ENCODE results near the gene ANK2.

DNA sequence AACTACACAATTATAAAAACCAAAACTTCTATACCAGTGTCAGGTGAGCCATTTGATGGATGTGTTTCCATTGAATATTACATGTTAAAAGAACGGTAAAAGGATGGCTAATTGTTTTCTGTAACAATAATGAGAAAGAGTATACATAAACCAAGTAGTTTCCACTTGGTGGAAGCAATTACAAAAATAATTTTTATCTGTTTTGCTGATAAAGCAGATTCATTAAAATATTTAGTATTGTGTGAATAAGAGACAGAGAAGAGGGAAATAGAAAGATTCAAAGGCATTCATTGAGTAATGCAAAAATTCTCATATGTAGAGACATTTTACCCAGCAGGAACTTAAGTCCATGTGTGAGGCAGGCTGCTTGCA is 95.7 kb downstream of the ANK2 start:
- TF ChIP-seq, protein P1, sequence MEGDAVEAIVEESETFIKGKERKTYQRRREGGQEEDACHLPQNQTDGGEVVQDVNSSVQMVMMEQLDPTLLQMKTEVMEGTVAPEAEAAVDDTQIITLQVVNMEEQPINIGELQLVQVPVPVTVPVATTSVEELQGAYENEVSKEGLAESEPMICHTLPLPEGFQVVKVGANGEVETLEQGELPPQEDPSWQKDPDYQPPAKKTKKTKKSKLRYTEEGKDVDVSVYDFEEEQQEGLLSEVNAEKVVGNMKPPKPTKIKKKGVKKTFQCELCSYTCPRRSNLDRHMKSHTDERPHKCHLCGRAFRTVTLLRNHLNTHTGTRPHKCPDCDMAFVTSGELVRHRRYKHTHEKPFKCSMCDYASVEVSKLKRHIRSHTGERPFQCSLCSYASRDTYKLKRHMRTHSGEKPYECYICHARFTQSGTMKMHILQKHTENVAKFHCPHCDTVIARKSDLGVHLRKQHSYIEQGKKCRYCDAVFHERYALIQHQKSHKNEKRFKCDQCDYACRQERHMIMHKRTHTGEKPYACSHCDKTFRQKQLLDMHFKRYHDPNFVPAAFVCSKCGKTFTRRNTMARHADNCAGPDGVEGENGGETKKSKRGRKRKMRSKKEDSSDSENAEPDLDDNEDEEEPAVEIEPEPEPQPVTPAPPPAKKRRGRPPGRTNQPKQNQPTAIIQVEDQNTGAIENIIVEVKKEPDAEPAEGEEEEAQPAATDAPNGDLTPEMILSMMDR (IDR thresholded peaks at IDR 0.05), result no peak
- no peak for TF ChIP-seq EZH2phosphoT487 (IDR thresholded peaks at IDR 0.05)
